ENCODE results near the gene TFCP2.

The TFCP2 gene

GRCh38 chr12:51150777-51151176 is 22.2 kb downstream of the TFCP2 start:
- no peak for DNase-seq (ENCODE audit: low spot score)

- DNase-seq (ENCODE audit: low spot score), result no peak
Measured at GRCh38 chr12:51147309-51147708, 25.6 kb downstream of the TFCP2 start.

- no peak for DNase-seq (ENCODE audit: low spot score)
Measured at GRCh38 chr12:51139292-51139844, 33.6 kb downstream of the TFCP2 start.

- DNase-seq (ENCODE audit: low spot score), result no peak
Measured at GRCh38 chr12:51132693-51133092, 40.2 kb downstream of the TFCP2 start.

- no peak for DNase-seq (ENCODE audit: low spot score)
Measured at GRCh38 chr12:51131745-51132521, 41.0 kb downstream of the TFCP2 start.

GRCh38 chr12:51128919-51129318 is 44.0 kb downstream of the TFCP2 start:
- DNase-seq (ENCODE audit: low spot score), result no peak

- no peak for DNase-seq (ENCODE audit: low spot score)
Measured at GRCh38 chr12:51127050-51127729, 45.7 kb downstream of the TFCP2 start.

GRCh38 chr12:51126297-51126696 is 46.6 kb downstream of the TFCP2 start:
- no peak for DNase-seq (ENCODE audit: low spot score)

GRCh38 chr12:51124504-51124903 is 48.4 kb downstream of the TFCP2 start:
- no peak for DNase-seq (ENCODE audit: low spot score)

GRCh38 chr12:51122844-51123243 is 50.1 kb downstream of the TFCP2 start:
- DNase-seq (ENCODE audit: low spot score), result no peak

GRCh38 chr12:51118706-51119105 is 54.2 kb downstream of the TFCP2 start:
- no peak for DNase-seq (ENCODE audit: low spot score)

- no peak for DNase-seq (ENCODE audit: low spot score)
Measured at GRCh38 chr12:51115533-51115932, 57.4 kb downstream of the TFCP2 start.

- DNase-seq (ENCODE audit: low spot score), result no peak
Measured at GRCh38 chr12:51108136-51108535, 64.8 kb downstream of the TFCP2 start.

GRCh38 chr12:51103977-51104376 is 69.0 kb downstream of the TFCP2 start:
- no peak for DNase-seq (ENCODE audit: low spot score)

- DNase-seq (ENCODE audit: low spot score), result no peak
Measured at GRCh38 chr12:51098611-51099010, 74.3 kb downstream of the TFCP2 start.

- DNase-seq (ENCODE audit: low spot score), result no peak
Measured at GRCh38 chr12:51090705-51091229, 82.2 kb downstream of the TFCP2 start.

GRCh38 chr12:51087818-51088217 is 85.1 kb downstream of the TFCP2 start:
- DNase-seq (ENCODE audit: low spot score), result no peak

- no peak for DNase-seq (ENCODE audit: low spot score)
Measured at GRCh38 chr12:51086933-51087332, 86.0 kb downstream of the TFCP2 start.

- no peak for DNase-seq (ENCODE audit: low spot score)
Measured at GRCh38 chr12:51085757-51086156, 87.2 kb downstream of the TFCP2 start.

GRCh38 chr12:51083126-51083833 is 89.7 kb downstream of the TFCP2 start, which contains the start of gene CSRNP2:
TSS of gene CSRNP2 (minus strand) at chr12:51083596. CDS start at chr12:51076561, 7,035 bp downstream.
- peak; percentile 100 for DNase-seq (ENCODE audit: low spot score)

- no peak for DNase-seq (ENCODE audit: low spot score)
Measured at GRCh38 chr12:51082561-51083125, 90.3 kb downstream of the TFCP2 start.

- no peak for DNase-seq (ENCODE audit: low spot score)
Measured at GRCh38 chr12:51081421-51081820, 91.5 kb downstream of the TFCP2 start.

Measured in ecto neural progenitor cell (in vitro differentiated cells).